ENCODE measurements around the gene HSD11B1. TPM values are rescaled to one million over a fixed set of nuclear protein-coding genes. Genes with fewer than 3 reads are reported as not detected.

HSD11B1 gene
- polyA plus RNA-seq, 3 donors = 0.29 to 0.39 (median 0.33) TPM

DNA sequence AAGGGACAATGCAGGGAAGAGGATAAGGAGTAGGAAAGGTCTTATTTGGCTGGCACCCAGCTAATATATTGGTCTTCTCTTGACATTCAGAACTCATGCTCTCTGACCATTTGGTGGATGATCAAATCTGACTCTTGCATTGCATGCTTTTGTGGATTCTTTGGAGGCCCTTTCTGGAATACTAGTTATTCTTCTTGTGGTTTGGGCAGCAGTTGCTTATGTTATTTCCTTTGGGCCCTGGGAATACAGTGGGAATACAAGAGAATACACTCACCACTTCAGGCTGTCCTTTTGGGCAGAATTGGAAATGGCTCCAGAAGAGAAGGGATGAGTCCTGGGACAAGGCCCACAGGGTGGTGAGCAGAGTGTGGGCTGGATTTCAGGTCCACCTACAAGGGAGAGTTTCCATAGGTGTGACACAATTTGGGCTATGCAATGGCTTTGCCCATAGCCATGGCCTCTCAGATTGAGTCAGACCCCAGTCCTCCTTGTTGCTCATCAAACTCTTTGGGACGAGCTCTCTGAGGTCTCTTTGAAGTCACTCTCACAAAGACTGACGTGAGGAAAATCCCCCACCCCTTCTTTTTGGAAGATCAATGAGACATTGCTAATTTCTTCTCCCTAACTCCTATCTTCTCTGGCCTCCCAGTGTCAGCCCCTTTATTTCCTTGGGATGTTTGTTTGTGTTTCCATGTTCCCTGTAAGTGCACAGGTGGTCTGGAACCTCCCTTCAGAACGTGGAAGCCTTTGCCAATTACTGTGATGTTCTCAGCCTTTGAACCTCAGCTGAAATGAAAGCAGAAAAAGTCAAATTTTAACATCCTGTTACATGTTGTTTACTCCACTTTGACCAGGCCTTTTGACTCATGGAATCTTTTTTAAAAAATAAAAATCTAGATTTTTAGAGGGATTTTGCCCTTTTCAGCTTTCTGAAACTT is 19.4 kb downstream of the HSD11B1 start:
- no peak for DNase-seq (ENCODE audit: low read depth in 3 of 3, low spot score in 2 of 3)

GRCh38 chr1:209727286-209727685 is 22.6 kb downstream of the HSD11B1 start:
- DNase-seq (ENCODE audit: low read depth in 3 of 3, low spot score in 2 of 3) = no peak

GRCh38 chr1:209727785-209728184 is 23.1 kb downstream of the HSD11B1 start:
- DNase-seq (ENCODE audit: low read depth in 3 of 3, low spot score in 2 of 3) = no peak

- no peak for DNase-seq (ENCODE audit: low read depth in 3 of 3, low spot score in 2 of 3)
Measured at GRCh38 chr1:209728466-209728865, 23.8 kb downstream of the HSD11B1 start.

GRCh38 chr1:209729436-209729835 is 24.8 kb downstream of the HSD11B1 start:
- no peak for DNase-seq (ENCODE audit: low read depth in 3 of 3, low spot score in 2 of 3)

GRCh38 chr1:209732725-209733124 is 28.1 kb downstream of the HSD11B1 start:
- no peak for DNase-seq (ENCODE audit: low read depth in 3 of 3, low spot score in 2 of 3)

GRCh38 chr1:209733409-209734192 is 29.0 kb downstream of the HSD11B1 start:
- DNase-seq (ENCODE audit: low read depth in 3 of 3, low spot score in 2 of 3) = no peak

DNA sequence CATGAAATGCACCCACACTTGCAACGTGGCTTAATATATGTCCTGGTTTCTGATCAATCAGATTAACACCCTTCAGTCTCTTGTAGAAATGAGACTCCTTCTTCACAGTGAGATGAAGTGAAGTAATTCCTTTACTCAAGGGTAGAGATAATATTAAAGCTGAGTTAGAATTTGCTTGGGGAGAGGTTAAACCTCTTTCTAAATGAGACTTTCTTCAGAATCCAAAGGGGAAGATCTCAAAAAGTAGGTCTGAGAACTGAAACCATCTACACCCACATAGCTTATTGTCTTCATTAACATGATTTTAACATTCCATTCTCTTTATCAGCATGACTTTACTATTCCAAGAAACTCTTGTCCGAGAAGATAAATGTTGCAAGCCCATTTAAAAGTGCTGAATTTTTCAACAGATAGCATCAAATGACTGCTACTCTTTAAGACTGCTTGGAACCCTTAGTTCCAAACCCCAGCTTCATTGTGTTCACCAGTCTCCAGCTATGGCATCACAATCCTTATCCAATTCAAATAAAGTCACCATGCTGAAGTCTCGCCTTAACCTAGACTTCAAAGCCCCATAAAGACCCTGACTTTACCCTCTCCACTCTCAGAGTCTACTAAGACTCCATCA is 32.0 kb downstream of the HSD11B1 start:
- no peak for DNase-seq (ENCODE audit: low read depth in 3 of 3, low spot score in 2 of 3)

DNA sequence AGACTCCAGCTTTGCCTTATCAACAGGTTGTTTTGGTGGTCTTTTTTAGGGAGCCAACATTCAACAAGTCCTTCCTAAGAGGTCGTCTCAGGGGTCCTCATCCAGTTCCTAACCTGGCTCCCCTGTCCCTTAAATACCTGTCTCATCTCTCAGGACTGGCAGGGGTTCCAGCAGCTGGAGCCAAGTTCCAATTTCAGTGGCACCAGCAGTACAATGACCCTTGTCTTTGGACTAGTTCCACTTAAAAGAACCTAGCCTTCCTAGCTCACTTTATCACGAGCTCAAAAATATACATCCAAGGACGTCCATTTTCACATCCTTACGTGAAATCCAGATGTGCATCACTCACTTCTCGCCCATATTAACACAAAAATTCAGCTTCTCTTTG is 32.5 kb downstream of the HSD11B1 start:
- DNase-seq (ENCODE audit: low read depth in 3 of 3, low spot score in 2 of 3) = no peak

GRCh38 chr1:209738270-209738669 is 33.6 kb downstream of the HSD11B1 start:
- DNase-seq (ENCODE audit: low read depth in 3 of 3, low spot score in 2 of 3) = no peak

GRCh38 chr1:209741193-209741592 is 36.5 kb downstream of the HSD11B1 start:
- DNase-seq (ENCODE audit: low read depth in 3 of 3, low spot score in 2 of 3) = no peak

GRCh38 chr1:209741889-209742288 is 37.2 kb downstream of the HSD11B1 start:
- no peak for DNase-seq (ENCODE audit: low read depth in 3 of 3, low spot score in 2 of 3)

DNA sequence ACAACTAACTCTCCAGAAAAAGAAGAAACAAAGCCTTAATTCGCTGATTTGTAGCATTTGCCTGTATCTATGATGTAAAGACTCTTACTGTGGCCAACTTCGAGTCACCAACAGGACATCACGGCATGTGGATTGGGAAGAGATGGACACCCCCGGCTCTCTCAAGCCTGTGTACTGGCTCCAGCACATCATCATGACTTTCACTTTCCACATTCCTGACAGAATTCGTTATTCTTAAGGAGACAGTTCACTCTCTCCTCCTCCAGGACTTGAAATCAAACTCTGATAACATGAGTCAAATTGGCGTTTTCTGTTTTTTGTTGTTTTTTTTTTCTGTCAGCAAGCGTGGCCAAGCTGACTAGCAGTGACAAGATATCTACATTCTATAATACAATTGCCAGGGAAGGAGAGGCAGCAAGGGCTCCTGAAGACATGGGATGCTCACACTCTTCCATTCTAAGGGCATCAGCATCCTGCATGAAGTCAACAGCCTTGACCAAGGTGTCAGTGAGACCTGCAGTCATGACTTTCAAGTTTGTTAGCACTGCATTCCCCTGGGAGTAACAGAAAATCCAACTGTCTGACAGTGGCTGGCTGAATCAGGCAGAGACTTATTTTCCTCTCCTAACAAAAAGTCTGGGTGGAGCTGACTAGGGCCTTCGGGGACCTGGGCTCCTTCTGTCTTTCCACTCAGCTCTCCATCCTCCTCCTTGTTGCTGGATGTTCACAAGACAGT is 37.9 kb downstream of the HSD11B1 start:
- DNase-seq (ENCODE audit: low read depth in 3 of 3, low spot score in 2 of 3) = no peak

DNA sequence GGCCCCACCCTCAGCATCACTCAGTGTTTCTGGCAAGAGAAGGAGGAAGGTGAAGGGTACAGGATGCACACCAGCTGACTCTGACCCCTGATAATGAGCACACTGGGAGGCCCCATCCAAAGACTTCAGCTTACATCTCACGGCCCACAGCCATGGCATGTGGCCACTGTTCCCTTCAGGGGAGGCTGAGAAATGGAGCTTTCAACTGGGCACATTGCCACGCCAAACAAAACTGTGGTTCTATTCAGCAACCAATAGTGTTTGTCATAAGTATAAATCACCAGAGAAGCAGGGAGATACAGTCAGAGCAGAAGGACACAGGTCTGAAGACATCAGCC is 38.5 kb downstream of the HSD11B1 start:
- no peak for DNase-seq (ENCODE audit: low read depth in 3 of 3, low spot score in 2 of 3)

- DNase-seq (ENCODE audit: low read depth in 3 of 3, low spot score in 2 of 3) = no peak
Measured at GRCh38 chr1:209746451-209747165, 42.0 kb downstream of the HSD11B1 start.

DNA sequence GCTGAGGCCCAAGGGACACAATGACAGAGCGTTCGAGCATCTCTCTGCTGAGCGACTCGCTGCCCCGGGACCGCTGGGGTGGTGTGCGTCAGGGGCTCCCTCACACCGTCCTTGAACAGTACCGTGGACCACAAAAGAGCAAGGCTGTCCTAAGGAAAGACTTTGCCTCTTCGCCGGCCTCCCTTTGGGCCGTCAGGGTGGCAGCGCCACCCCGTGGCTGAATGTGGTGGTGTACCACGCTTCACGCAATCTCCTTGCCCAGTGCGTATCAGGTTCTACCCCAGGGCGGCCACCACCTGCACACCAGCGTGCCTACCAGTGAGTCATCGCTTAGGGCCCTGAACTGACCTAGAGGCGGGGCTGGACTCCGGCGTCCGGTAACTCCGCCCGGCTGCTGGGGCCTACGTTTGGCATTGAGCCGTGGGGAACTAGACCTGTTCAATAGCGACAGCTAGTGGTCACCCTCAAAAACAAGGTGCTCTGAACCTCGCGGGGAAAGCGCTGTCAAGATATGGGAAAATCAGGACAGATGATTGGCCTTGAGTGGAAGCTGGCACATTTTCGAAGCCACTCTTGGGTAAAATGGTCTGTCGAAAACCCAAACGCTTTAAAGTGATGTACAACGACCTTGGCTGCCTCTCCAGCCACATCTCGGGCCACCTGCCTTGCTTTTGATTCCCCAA is 43.1 kb downstream of the HSD11B1 start:
- peak; percentile 56 to 67 (median 65) for DNase-seq (ENCODE audit: low read depth in 3 of 3, low spot score in 2 of 3)

DNA sequence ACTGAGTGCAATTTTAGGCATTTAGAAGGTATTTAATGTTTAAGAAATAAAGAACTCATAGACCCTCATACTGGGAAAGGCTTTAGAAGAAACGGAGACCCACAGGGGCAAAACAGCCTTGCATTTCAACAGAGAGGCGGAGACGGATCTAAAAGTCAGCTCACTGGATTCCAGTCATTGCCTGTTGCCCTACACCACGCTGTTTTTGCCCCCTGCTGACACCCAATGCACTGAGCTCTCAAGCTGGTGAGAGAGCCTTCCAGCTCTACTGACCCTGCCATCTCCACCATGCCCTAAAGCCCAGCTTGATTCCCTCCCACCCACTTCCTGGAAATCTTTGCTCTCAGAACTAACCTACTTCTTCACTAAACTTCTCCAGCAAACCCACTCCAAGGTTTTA is 44.0 kb downstream of the HSD11B1 start:
- DNase-seq (ENCODE audit: low read depth in 3 of 3, low spot score in 2 of 3) = no peak

DNA sequence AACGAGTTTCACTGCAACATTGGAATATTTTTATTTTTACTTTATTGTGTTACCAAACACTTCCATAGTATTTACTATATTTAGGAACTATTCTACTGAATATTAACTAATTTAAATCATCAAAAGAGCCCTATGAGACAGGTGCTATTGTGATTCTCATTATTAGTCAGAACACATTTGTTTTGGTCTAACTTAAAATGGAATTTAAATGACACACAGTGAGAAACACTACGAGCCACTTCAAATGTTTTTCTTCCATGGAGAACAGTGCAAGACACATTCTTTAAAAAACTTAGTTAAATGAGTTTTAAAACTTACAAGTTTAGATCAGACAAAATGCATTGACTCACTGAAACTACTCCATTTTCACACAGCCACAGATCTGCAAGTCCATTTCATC is 44.6 kb downstream of the HSD11B1 start:
- no peak for DNase-seq (ENCODE audit: low read depth in 3 of 3, low spot score in 2 of 3)

GRCh38 chr1:209749670-209750323 is 45.2 kb downstream of the HSD11B1 start:
- DNase-seq (ENCODE audit: low read depth in 3 of 3, low spot score in 2 of 3) = no peak

All from right renal cortex interstitium (tissue), 3 donors.